ENCODE results near the gene SECTM1. TPM values are rescaled to one million over a fixed set of nuclear protein-coding genes. Genes with fewer than 3 reads are reported as not detected.
A peak's percentile ranks its signal among the peaks of the same experiment; 100 is the strongest.

The SECTM1 gene
- total and polyA plus RNA-seq, 8 donors: 0.74 to 7.4 (median 1.6) TPM

DNA sequence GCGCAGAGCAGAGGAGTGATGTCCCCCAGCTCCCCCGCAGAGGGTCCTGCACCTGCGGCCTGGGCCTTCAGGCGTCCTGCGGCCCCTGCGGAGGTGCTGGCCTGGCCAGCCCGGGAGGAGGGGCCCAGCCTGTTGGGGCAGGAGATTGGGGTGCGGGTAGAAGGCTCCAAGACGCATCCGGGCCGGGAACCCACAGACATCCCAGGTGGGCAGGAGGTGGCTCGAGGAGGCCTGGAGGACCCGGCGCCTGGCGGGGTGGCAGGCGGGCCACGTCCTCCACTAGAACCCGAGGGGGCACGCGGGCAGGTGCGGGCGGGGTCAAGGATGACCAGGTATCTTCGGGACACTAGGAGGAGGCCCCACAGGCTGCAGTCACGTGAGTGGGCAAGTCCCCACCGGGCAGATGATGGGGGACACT, 647 bp upstream of the SECTM1 start:
- Histone ChIP-seq H3K9me3 (no peaks in the 10 kb centered on the region), H3K36me3 (no peaks in the 10 kb centered on the region), H3K4me1 (peaks cover 11 to 22% (median 14%) of the 10 kb centered on the region in 3 donors), H3K4me3 (peak overlapping the region in 3 of 4 donors; percentile 22 to 50 (median 36)), H3K27ac (peak overlapping the region in 1 of 4 donors; percentile 84), H3K27me3 (no peaks in the 10 kb centered on the region)
- intact Hi-C loops (cut with DNase I): no loop called here
- ATAC-seq (no peak), FAIRE-seq (no peak), DNase-seq (peak in 3 of 6 donors; percentile 44 to 80 (median 61))
- WGBS, 2 donors: 77 to 80% methylated on average over 23 to 25 of the region's 25 CpGs
- TF ChIP-seq, protein P1, sequence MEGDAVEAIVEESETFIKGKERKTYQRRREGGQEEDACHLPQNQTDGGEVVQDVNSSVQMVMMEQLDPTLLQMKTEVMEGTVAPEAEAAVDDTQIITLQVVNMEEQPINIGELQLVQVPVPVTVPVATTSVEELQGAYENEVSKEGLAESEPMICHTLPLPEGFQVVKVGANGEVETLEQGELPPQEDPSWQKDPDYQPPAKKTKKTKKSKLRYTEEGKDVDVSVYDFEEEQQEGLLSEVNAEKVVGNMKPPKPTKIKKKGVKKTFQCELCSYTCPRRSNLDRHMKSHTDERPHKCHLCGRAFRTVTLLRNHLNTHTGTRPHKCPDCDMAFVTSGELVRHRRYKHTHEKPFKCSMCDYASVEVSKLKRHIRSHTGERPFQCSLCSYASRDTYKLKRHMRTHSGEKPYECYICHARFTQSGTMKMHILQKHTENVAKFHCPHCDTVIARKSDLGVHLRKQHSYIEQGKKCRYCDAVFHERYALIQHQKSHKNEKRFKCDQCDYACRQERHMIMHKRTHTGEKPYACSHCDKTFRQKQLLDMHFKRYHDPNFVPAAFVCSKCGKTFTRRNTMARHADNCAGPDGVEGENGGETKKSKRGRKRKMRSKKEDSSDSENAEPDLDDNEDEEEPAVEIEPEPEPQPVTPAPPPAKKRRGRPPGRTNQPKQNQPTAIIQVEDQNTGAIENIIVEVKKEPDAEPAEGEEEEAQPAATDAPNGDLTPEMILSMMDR (IDR thresholded peaks at IDR 0.05): no peak

DNA sequence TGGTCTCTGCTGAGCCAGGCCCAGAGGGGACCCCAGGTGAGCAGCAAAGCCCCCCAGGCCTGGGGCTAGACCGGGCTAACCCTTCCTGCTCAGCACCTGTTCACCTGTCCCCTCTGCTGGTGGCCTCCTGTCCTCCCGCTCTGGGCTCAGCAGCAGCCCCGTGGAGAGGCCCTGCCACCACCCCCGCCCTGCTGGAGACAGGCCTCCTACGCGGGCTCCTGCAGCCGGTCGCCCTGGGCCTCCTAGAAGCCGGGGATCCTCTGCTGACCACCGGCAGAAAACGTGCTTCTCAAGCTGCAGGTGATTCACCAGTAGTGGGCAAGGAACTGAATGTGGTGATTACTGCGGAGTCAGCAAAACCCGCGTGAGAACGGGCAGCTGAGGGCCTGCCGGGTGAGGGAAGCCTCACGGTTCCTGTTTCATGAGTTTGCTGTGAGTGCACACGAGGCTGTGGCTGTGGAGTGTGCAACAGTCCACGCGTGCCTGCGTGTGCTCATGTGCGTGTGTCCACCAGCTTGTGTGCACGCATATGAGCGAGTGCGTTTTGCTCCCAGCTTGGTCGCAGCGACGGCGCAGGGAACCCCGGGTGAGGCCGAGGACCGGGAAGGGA, 792 bp downstream of the SECTM1 start:
- Histone ChIP-seq H3K4me1 (peaks cover 11 to 22% (median 14%) of the 10 kb centered on the region in 3 donors), H3K27me3 (no peaks in the 10 kb centered on the region), H3K4me3 (peak overlapping the region in 2 of 4 donors; percentile 36 to 50), H3K36me3 (no peaks in the 10 kb centered on the region), H3K27ac (no peak overlapping the region), H3K9me3 (no peaks in the 10 kb centered on the region)
- intact Hi-C loops (cut with DNase I): no loop called here
- ATAC-seq (peak; percentile 25 to 58 (median 55)), FAIRE-seq (no peak), DNase-seq (peak; percentile 57 to 80 (median 64))
- 33 to 36% methylated on average over 32 of the region's 32 CpGs for WGBS, 2 donors
- TF ChIP-seq, protein P1 (IDR thresholded peaks at IDR 0.05): no peak

DNA sequence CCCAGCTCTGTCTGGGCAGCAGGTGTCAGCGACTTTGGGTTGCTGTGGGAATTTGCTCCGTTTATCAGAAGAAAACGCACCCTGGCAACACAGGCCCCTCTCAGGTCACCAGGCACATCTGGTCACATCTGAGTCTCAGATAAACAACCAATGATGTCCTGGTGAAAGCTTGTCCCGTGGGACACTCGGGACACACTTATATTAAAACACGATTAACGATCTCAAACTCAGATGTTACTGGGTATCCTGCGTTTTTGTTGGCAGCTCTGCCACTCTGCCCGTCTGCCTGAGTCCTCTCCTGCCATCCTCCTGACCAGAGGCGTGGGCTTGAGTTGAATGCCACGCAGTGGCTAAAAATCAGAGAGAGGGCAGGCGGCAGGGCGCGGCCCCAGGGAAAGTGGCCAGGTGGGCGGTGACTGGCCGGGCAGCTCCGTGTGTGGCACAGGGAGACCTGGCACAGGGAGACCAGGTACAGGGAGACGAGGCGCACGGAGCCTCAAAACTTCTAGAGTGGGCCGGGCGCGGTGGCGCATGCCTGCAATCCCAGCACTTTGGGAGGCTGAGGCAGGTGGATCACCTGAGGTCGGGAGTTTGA, 2.1 kb downstream of the SECTM1 start:
- no peak for ATAC-seq
- Histone ChIP-seq H3K27me3 (no peaks in the 10 kb centered on the region), H3K4me1 (peaks cover 11 to 22% (median 14%) of the 10 kb centered on the region in 3 donors), H3K27ac (no peak overlapping the region), H3K36me3 (no peaks in the 10 kb centered on the region), H3K9me3 (no peaks in the 10 kb centered on the region), H3K4me3 (no peak overlapping the region)
- intact Hi-C loops (cut with DNase I): no loop called here
- DNase-seq: peak in 1 of 6 donors; percentile 58
- TF ChIP-seq, protein P1 (IDR thresholded peaks at IDR 0.05): no peak
- FAIRE-seq: no peak
- 88 to 93% methylated on average over 25 of the region's 25 CpGs for WGBS, 2 donors

DNA sequence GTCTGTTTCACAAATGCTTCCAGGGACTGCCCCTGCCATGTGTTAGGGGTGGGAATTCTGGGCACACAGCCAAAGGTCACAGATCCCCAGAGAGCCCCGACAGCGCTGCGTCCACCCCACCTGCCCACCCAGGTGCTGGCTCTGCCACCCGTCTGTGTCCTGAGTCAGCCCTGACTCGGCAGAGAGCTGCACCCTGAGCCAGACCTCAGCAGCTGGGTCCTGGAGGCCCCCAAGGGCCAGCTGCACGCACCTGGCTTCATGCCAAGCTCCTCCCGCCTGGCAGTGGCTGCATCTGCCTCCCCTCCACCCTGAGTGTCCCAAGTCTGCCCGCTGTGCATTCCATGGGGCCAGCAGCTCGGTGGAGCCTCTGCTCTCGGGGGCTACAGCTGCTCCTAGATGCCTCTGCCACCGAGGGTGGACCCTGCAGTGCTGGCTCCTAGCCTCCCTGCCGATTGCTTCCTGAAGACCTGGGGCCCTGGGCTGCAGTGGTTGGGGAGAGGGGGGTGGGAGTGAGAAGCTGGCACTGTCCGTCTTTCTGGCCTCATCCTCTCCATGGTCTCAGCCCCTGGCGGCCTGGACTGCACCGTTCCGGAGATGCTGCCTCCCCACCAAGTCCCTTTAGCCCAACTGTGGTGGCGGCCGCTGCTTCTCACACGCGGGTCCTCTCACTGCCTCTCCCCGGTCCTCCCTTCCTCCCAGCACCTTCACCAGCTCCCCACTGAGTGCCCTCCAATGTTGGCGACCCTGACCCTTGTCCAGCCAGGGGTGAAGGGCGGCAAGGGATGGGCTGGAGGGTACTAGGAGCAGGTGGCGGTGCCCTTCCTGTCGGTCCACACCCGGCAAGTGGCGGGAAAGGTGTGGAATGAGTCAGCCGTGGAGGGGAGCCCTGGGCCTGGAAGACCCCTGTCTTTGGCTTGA, 3.0 kb downstream of the SECTM1 start:
- Histone ChIP-seq H3K36me3 (no peaks in the 10 kb centered on the region), H3K27ac (no peak overlapping the region), H3K9me3 (no peaks in the 10 kb centered on the region), H3K27me3 (no peaks in the 10 kb centered on the region), H3K4me1 (peaks cover 11 to 20% (median 14%) of the 10 kb centered on the region in 3 donors), H3K4me3 (no peak overlapping the region)
- WGBS, 2 donors: 59 to 63% methylated on average over 23 to 28 of the region's 28 CpGs
- TF ChIP-seq, protein P1 (IDR thresholded peaks at IDR 0.05): no peak
- FAIRE-seq (no peak), DNase-seq (peak in 3 of 6 donors; percentile 56 to 80 (median 63)), ATAC-seq (no peak)
- intact Hi-C loops (cut with DNase I): no loop called here

All from pancreas (tissue), 10 donors.